ENCODE measurements around the gene FAM120B. TPM values are rescaled to one million over a fixed set of nuclear protein-coding genes. Genes with fewer than 3 reads are reported as not detected.
"Not testable (repeated sequence)": the region's sequence is repeated elsewhere in the genome, so short reads cannot be mapped to it uniquely, and the experiment has no call there.

The FAM120B gene
- total RNA-seq, 4 donors from 2014 or later: 16.8 to 35.0 (median 22.2) TPM

DNA sequence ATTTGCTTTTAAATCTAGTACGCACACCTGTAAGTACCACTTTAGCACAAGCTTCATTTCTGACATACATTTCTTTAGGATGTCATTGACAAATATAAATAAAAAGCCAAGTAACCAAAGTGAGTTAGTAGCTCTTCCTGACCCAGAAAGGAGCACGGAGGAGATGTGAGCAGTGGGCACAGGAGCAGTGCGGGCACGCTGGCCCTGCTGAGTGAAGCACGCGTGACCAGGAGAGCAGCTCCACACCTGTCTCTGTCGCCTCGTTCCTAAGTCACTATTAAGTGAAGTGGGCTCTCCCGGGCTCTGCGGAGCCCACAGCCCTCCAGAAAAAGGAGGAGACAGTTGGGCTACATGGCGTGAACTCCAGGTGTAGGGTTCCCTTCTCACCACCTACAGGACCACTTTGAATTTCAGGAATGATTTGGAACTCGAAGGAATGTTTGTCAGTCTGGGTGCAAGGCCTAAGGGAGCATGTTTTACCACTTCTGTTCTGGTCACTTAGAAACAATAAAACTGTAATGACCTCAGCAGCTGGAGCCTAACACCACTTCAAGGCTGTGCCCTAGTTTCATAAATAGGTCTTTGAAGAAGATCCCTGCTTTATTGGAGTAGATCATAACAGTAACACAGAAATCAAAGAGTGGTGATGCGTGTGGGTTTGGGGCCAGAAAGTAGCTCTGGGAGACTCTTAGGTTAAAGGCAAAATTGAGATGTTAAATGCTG lies 95.9 kb downstream of the FAM120B start:
- ATAC-seq (ENCODE audit: low FRiP score): no peak
- no peak for TF ChIP-seq CTCF (IDR thresholded peaks at IDR 0.05)
- DNase-seq (ENCODE audit: low spot score): no peak

DNA sequence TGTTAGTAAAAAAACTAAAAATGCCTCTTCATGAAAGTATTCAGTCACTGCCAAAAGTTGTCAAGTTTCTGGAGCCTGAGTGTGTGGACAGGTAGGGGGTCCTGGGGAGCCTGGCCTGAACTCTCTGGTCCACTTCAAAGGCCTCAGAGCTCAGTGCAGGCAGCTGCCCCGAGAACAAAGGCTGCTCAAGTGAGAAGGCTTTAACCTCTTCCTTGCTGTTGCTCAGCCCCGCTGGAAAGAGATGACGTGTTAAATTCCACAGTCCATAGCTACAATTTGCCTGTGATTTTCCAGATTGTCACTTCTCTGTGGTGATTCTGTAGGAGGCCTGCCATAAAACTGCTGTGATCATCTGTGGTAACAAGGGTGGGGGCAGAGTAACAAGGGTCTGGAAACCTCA lies 96.9 kb downstream of the FAM120B start:
- TF ChIP-seq CTCF (IDR thresholded peaks at IDR 0.05): no peak
- no peak for DNase-seq (ENCODE audit: low spot score)
- no peak for ATAC-seq (ENCODE audit: low FRiP score)

DNA sequence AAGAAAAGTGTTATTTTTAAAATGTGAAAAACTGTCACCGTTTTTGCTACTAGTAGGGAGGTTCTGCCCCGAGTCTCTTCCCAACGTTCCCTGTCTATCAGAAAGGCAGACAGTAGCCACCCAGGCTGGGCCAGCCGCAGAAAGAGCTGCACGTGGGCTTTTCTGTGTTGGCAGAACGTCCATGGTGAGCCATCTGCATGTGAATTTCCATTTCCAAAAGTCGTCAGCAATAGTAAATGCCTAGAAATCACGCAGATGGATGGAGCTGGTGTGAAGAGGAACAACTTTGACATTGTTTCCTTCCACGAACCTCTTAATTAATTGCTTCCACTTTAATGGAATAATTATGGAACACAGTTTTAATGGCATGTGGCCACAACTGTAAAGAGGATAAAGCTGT lies 97.5 kb downstream of the FAM120B start:
- no peak for DNase-seq (ENCODE audit: low spot score)
- TF ChIP-seq CTCF (IDR thresholded peaks at IDR 0.05): no peak
- ATAC-seq (ENCODE audit: low FRiP score): no peak

GRCh38 chr6:170404697-170405096 lies 98.1 kb downstream of the FAM120B start:
- ATAC-seq (ENCODE audit: low FRiP score) (no peak), DNase-seq (ENCODE audit: low spot score) (no peak)
- no peak for TF ChIP-seq CTCF (IDR thresholded peaks at IDR 0.05)

- no peak for DNase-seq (ENCODE audit: low spot score)
- no peak for ATAC-seq (ENCODE audit: low FRiP score)
- TF ChIP-seq CTCF (IDR thresholded peaks at IDR 0.05): no peak
Observed at GRCh38 chr6:170405311-170405975, 98.9 kb downstream of the FAM120B start.

GRCh38 chr6:170407200-170407599 lies 100.6 kb downstream of the FAM120B start:
- DNase-seq (ENCODE audit: low spot score) (no peak), ATAC-seq (ENCODE audit: low FRiP score) (peak; percentile 44)
- no peak for TF ChIP-seq CTCF (IDR thresholded peaks at IDR 0.05)

GRCh38 chr6:170407932-170408331 lies 101.4 kb downstream of the FAM120B start:
- ATAC-seq (ENCODE audit: low FRiP score): no peak
- no peak for DNase-seq (ENCODE audit: low spot score)
- no peak for TF ChIP-seq CTCF (IDR thresholded peaks at IDR 0.05)

DNA sequence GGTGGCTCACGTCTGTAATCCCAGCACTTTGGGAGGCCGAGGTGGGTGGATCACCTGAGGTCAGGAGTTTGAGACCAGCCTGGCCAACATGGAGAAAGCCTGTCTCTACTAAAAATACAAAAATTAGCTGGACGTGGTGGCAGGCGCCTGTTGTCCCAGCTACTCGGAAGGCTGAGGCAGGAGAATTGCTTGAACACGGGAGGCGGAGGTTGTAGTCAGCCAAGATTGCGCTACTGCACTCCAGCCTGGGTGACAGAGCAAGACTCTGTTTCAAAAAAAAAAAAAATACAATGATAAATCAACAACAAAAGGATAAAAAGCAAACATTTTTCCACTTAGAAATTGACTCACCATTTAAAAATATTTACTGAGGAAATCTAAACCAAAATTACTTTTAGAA lies 103.2 kb downstream of the FAM120B start:
- ATAC-seq (ENCODE audit: low FRiP score); DNase-seq (ENCODE audit: low spot score): not testable (repeated sequence)

All from omental fat pad (tissue), 4 donors.